ENCODE data around the gene F11R. TPM values are rescaled to one million over a fixed set of nuclear protein-coding genes. Genes with fewer than 3 reads are reported as not detected.
"Not testable (repeated sequence)": the region's sequence is repeated elsewhere in the genome, so short reads cannot be mapped to it uniquely, and the experiment has no call there.

F11R gene
- total RNA-seq, 4 donors from 2014 or later = 22.6 to 45.3 (median 26.6) TPM

- no peaks in the 10 kb centered on the region for H3K27me3 ChIP-seq
- H3K36me3 ChIP-seq = no peaks in the 10 kb centered on the region
- intact Hi-C loops (cut with DNase I; ENCODE audit: low total_unique reads) = no loop called here
- no peak for DNase-seq
- no peaks in the 10 kb centered on the region for H3K4me1 ChIP-seq
- H3K4me3 ChIP-seq = no peak overlapping the region
- no peak overlapping the region for H3K27ac ChIP-seq
- H3K9me3 ChIP-seq = no peaks in the 10 kb centered on the region
- TF ChIP-seq CTCF (IDR thresholded peaks at IDR 0.05) (no peak), POLR2A (IDR thresholded peaks at IDR 0.05) (no peak)
Observed at GRCh38 chr1:160950657-160951056, 70.3 kb downstream of the F11R start.

GRCh38 chr1:160949881-160950280 lies 71.1 kb downstream of the F11R start:
- no peak overlapping the region for H3K27ac ChIP-seq
- H3K9me3 ChIP-seq = no peaks in the 10 kb centered on the region
- H3K4me1 ChIP-seq = no peaks in the 10 kb centered on the region
- DNase-seq = no peak
- H3K4me3 ChIP-seq = no peak overlapping the region
- TF ChIP-seq POLR2A (IDR thresholded peaks at IDR 0.05) (no peak), CTCF (IDR thresholded peaks at IDR 0.05) (no peak)
- intact Hi-C loops (cut with DNase I; ENCODE audit: low total_unique reads) = no loop called here
- no peaks in the 10 kb centered on the region for H3K36me3 ChIP-seq
- H3K27me3 ChIP-seq = no peaks in the 10 kb centered on the region

GRCh38 chr1:160949216-160949880 lies 71.6 kb downstream of the F11R start:
- intact Hi-C loops (cut with DNase I; ENCODE audit: low total_unique reads); H3K27me3 ChIP-seq; H3K9me3 ChIP-seq; H3K4me1 ChIP-seq; H3K36me3 ChIP-seq; H3K4me3 ChIP-seq; DNase-seq; H3K27ac ChIP-seq: not testable (repeated sequence)

- H3K36me3 ChIP-seq; DNase-seq; H3K27ac ChIP-seq; H3K4me3 ChIP-seq; H3K9me3 ChIP-seq; H3K4me1 ChIP-seq; H3K27me3 ChIP-seq; intact Hi-C loops (cut with DNase I; ENCODE audit: low total_unique reads): not testable (repeated sequence)
Observed at GRCh38 chr1:160947174-160947759, 73.7 kb downstream of the F11R start.

- H3K27ac ChIP-seq; H3K9me3 ChIP-seq; intact Hi-C loops (cut with DNase I; ENCODE audit: low total_unique reads); H3K4me1 ChIP-seq; H3K36me3 ChIP-seq; H3K4me3 ChIP-seq; H3K27me3 ChIP-seq; DNase-seq: not testable (repeated sequence)
Observed at GRCh38 chr1:160945881-160946280, 75.1 kb downstream of the F11R start.

Small RNA genes lying within 50 kb of the gene (small RNA-seq; reads per million reads assigned to genes)
- gene AL591806.2 = not detected

Other genes starting within 250 kb of the F11R start
- under 1 TPM in 2 of 4 donors, not detected in 2; 0.35 to 0.70 TPM for gene LY9, start 225.0 kb downstream of the F11R start, total RNA-seq
- 1 to 10 TPM in 1 of 4 donors, under 1 TPM in 1, not detected in 2; 0.52 to 1.2 TPM for gene CD244, start 158.3 kb downstream of the F11R start, total RNA-seq
- gene ITLN1, start 136.0 kb downstream of the F11R start, total RNA-seq = 1 to 10 TPM in 1 of 4 donors, under 1 TPM in 1, not detected in 2; 0.90 to 1.2 TPM
- gene ITLN2, start 66.3 kb downstream of the F11R start, total RNA-seq = not detected
- gene TSTD1, start 17.8 kb upstream of the F11R start, total RNA-seq = 10 to 100 TPM in 1 of 4 donors, 1 to 10 TPM in 1, not detected in 2; 5.6 to 20.3 TPM
- gene USF1, start 24.8 kb upstream of the F11R start, total RNA-seq = 10 to 100 TPM; 20.7 to 71.8 (median 44.2) TPM
- 1 to 10 TPM in 3 of 4 donors, under 1 TPM in 1; 0.88 to 3.4 (median 2.6) TPM for gene ARHGAP30, start 48.7 kb upstream of the F11R start, total RNA-seq
- 1 to 10 TPM in 1 of 4 donors, not detected in 3; 2.1 TPM for gene NECTIN4, start 68.4 kb upstream of the F11R start, total RNA-seq
- 10 to 100 TPM in 1 of 4 donors, 1 to 10 TPM in 2, under 1 TPM in 1; 0.51 to 12.1 (median 3.4) TPM for gene KLHDC9, start 77.2 kb upstream of the F11R start, total RNA-seq
- gene PFDN2, start 96.9 kb upstream of the F11R start, total RNA-seq = 10 to 100 TPM in 3 of 4 donors, 1 to 10 TPM in 1; 3.3 to 38.9 (median 29.8) TPM
- gene NIT1, start 97.0 kb upstream of the F11R start, total RNA-seq = 10 to 100 TPM in 3 of 4 donors, 1 to 10 TPM in 1; 1.0 to 36.9 (median 22.0) TPM
- gene DEDD, start 111.5 kb upstream of the F11R start, total RNA-seq = 10 to 100 TPM in 3 of 4 donors, 1 to 10 TPM in 1; 4.4 to 42.2 (median 36.1) TPM
- gene UFC1, start 132.8 kb upstream of the F11R start, total RNA-seq = 100 to 1,000 TPM in 1 of 4 donors, 10 to 100 TPM in 2, 1 to 10 TPM in 1; 2.0 to 111 (median 62.9) TPM
- gene USP21, start 138.3 kb upstream of the F11R start, total RNA-seq = 10 to 100 TPM in 3 of 4 donors, 1 to 10 TPM in 1; 4.1 to 38.1 (median 29.9) TPM
- gene PPOX, start 145.3 kb upstream of the F11R start, total RNA-seq = 10 to 100 TPM; 11.3 to 40.5 (median 21.6) TPM
- gene B4GALT3, start 156.4 kb upstream of the F11R start, total RNA-seq = 10 to 100 TPM in 3 of 4 donors, 1 to 10 TPM in 1; 1.0 to 23.9 (median 19.9) TPM
- 10 to 100 TPM in 3 of 4 donors, 1 to 10 TPM in 1; 1.3 to 41.5 (median 10.9) TPM for gene ADAMTS4, start 177.9 kb upstream of the F11R start, total RNA-seq
- 100 to 1,000 TPM in 1 of 4 donors, 10 to 100 TPM in 3; 43.8 to 107 (median 93.9) TPM for gene NDUFS2, start 181.2 kb upstream of the F11R start, total RNA-seq
- gene FCER1G, start 194.1 kb upstream of the F11R start, total RNA-seq = 10 to 100 TPM in 3 of 4 donors, 1 to 10 TPM in 1; 1.3 to 39.4 (median 12.6) TPM
- not detected for gene APOA2, start 202.5 kb upstream of the F11R start, total RNA-seq
- 10 to 100 TPM in 1 of 4 donors, 1 to 10 TPM in 3; 2.6 to 13.2 (median 7.3) TPM for gene TOMM40L, start 204.9 kb upstream of the F11R start, total RNA-seq
- not detected for gene NR1I3, start 217.1 kb upstream of the F11R start, total RNA-seq
- 1 to 10 TPM in 2 of 4 donors, under 1 TPM in 1, not detected in 1; 0.77 to 3.1 (median 1.9) TPM for gene PCP4L1, start 237.6 kb upstream of the F11R start, total RNA-seq

Data from uterus (tissue), 4 donors.